GM18507 (cell line): ENCODE measurements around the gene DEFB124.
"Not testable (repeated sequence)": the region's sequence is repeated elsewhere in the genome, so short reads cannot be mapped to it uniquely, and the experiment has no call there.

Experiments
- DNase-seq: peaks from one replicate; pipeline ENCODE4 v3.0.0; 2011; ENCODE audit warnings: low read depth; ENCODE audit not compliant: insufficient read length; ENCODE audit errors: extremely low spot score
- FAIRE-seq: peaks from 2 replicates; lab custom pipeline; 2011; peaks lifted over from hg19 to GRCh38; lab: Jason Lieb, UNC

Gene DEFB124

DNA sequence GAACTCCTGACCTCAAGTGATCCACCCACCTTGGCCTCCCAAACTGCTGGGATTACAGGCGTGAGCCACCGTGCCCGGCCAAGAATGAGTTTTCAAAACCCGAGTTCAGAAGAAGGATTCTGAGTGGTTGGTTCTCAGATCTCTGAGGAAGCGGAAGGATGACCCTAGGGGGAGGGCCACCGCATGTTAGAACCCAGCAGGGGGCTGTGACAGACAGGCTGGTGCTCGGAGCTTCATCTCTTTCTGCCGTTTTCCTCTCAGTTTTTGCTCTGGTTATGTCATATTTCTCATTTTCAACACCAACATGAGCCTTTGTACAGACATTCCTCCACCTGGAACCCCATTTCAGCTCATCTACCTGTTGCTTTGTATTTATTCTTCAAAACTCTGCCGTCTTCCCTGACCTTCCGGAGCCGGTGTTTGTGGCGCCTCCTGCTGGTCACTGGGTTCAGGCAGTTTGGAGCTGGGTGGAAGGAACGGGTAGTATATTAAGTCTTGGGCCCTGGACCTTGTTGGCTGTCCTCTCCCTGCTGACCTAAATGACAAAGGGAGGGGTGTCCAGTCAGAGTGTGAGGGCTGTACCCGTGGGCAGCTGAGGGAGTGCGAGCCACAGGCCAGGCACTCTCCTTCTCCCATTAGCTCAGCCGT is 34.8 kb downstream of the DEFB124 start, which contains the start of gene DEFB123:
Gene DEFB123 (plus strand): TSS at position 621 of the 648 bp plus-strand sequence. CDS start 67 bp downstream, outside the sequence.
- no peak for FAIRE-seq
- no peak for DNase-seq

DNA sequence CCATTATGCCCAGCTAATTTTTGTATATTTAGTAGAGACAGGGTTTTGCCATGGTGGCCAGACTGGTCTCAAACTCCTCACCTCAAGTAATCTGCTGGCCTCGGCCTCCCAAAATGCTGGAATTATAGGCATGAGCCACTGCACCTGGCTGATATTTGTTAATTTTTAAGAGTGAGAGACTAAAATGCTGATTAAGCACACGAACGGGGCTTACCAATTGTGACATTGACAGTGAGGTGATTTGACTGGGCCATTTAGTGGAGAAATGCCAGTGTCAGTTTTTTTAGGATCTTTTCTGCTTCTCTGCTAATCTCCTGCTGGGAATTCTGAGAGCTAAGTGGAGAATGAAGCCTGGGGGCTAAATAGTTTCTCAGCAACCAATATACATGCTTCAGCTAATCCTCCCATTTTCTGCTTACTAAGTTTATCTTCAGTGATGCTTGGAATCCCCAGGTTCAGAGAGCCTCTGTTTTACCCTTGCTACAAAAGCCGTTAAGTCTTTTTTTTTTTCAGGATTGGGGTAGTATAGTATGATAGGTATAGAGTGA is 44.3 kb downstream of the DEFB124 start:
- DNase-seq (no peak), FAIRE-seq (no peak)

DNA sequence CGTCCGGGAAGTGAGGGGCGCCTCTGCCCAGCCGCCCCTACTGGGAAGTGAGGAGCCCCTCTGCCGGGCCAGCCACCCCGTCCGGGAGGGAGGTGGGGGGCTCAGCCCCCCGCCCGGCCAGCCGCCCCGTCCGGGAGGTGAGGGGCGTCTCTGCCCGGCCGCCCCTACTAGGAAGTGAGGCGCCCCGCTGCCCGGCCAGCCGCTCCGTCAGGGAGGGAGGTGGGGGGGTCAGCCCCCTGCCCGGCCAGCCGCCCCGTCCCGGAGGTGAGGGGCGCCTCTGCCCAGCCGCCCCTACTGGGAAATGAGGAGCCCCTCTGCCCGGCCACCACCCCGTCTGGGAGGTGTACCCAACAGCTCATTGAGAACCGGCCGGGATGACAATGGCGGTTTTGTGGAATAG is 47.4 kb downstream of the DEFB124 start:
- not testable (repeated sequence) for FAIRE-seq, DNase-seq

DNA sequence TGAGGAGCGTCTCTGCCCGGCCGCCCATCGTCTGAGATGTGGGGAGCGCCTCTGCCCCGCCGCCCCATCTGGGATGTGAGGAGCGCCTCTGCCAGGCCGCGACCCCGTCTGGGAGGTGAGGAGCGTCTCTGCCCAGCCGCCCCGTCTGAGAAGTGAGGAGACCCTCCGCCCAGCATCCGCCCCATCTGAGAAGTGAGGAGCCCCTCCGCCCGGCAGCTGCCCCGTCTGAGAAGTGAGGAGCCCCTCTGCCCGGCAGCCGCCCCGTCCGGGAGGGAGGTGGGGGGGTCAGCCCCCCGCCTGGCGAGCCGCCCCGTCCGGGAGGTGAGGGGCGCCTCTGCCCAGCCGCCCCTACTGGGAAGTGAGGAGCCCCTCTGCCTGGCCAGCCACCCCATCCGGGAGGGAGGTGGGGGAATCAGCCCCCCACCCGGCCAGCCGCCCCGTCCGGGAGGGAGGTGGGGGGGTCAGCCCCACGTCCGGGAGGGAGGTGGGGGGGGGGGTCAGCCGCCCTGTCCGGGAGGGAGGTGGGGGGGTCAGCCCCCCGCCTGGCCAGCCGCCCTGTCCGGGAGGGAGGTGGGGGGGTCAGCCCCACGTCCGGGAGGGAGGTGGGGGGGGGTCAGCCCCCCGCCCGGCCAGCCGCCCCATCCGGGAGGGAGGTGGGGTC is 47.9 kb downstream of the DEFB124 start:
- not testable (repeated sequence) for FAIRE-seq, DNase-seq

DNA sequence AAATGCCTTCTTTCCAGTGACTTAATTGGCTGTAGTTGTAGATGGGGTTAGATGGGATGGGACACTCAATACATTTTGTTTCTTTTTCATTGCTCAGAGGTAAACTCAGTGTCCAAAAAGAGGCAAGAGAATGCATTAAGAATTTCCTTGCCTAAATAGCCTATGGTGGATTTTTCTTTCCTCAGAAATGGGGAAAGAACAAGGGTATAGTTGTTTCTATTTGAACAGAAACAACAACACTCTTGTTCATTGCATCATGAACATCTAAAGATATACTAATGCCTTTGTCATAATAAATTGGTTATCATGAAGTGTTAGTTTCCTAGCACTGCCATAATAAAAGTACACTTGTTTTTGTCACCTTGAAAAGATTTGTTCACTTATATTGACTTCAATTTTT is 49.1 kb downstream of the DEFB124 start:
- FAIRE-seq: no peak

DNA sequence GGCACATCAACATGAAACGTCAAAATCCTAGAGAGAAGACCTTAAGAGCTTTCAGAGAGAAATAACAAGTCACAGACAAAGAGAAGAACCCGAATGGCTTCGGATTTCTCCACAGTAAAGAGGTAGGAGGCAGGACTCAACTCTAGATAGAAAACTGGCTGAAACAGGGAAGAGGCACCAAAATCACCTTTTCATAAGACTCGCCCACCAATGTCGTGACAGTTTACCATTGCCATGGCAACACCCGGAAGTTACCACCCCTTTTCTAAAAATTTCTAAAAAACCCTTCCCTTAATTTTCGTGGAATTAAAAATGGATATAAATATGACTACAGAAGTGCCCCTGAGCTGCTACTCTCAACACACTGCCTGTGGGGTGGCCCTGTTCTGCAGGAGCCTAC is 56.6 kb downstream of the DEFB124 start:
- no peak for DNase-seq
- no peak for FAIRE-seq

More for the DNA sequence above, 49.1 kb downstream of the DEFB124 start:
- no peak for DNase-seq

DNA sequence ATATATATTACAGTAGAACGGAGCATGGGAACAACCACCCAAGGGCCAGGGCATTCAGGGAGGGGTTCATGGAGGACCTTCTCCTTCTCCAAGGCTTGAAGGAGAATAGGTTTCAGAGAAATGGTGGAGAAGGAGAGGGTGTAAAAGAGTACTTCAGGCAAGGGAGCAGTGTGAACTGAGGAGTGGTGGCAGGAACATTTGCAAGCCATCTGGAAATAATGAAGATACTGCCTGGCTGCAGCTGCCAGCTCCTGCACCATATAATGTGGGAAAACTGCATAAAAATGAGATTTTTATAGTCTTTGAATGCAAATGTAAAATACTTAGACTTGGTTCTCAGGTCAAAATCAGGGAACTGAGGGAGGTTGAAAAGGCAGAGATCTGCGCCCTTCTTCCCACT is 59.3 kb downstream of the DEFB124 start:
- FAIRE-seq (no peak), DNase-seq (no peak)
